ENCODE measurements around the gene ABCC10. TPM values are rescaled to one million over a fixed set of nuclear protein-coding genes. Genes with fewer than 3 reads are reported as not detected.
A peak's percentile ranks its signal among the peaks of the same experiment; 100 is the strongest.
"Not testable (repeated sequence)": the region's sequence is repeated elsewhere in the genome, so short reads cannot be mapped to it uniquely, and the experiment has no call there.

Gene ABCC10
- total RNA-seq, 1 donor from 2014 or later = 22.8 TPM

DNA sequence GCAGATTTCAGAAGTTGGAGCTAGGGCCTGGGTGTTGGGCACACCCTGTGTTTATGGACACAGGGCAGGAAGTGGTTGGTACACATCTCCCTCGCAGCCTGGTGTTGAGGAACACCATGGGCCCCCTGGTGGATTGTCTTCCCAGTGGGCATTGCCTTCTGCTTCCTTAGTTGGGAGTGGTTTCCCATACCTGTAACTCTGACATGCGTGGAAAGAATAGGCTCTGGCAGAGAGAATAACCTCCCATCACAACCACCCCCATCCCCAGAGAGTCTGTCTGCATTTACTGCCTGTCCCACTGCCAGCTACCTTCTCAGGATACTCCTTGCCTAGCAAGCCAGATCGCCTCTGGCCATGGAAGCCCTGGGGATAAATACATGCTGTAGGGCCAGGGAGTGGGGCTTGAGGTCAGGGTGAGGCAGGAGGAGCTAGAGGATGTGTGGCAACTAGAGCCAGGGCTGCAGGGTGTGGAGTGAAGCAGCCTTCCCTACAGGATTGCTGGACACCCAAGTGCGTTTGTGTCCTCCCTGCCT lies 68.1 kb downstream of the ABCC10 start:
- TF ChIP-seq POLR2A (IDR thresholded peaks at IDR 0.05) = no peak
- no peak for TF ChIP-seq POLR2AphosphoS5 (IDR thresholded peaks at IDR 0.05; ENCODE audit: insufficient read depth in 1 of 2, low read depth in 1 of 2)
- TF ChIP-seq, protein P1, sequence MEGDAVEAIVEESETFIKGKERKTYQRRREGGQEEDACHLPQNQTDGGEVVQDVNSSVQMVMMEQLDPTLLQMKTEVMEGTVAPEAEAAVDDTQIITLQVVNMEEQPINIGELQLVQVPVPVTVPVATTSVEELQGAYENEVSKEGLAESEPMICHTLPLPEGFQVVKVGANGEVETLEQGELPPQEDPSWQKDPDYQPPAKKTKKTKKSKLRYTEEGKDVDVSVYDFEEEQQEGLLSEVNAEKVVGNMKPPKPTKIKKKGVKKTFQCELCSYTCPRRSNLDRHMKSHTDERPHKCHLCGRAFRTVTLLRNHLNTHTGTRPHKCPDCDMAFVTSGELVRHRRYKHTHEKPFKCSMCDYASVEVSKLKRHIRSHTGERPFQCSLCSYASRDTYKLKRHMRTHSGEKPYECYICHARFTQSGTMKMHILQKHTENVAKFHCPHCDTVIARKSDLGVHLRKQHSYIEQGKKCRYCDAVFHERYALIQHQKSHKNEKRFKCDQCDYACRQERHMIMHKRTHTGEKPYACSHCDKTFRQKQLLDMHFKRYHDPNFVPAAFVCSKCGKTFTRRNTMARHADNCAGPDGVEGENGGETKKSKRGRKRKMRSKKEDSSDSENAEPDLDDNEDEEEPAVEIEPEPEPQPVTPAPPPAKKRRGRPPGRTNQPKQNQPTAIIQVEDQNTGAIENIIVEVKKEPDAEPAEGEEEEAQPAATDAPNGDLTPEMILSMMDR (IDR thresholded peaks at IDR 0.05) = peak in 1 of 3 experiments; percentile 12
- Histone ChIP-seq H3K9me3 (no peaks in the 10 kb centered on the region), H3K36me3 (peaks cover 0 to 26% of the 10 kb centered on the region in 2 donors), H3K27me3 (no peaks in the 10 kb centered on the region), H3K4me3 (no peak overlapping the region), H3K4me1 (peaks cover 52% of the 10 kb centered on the region), H3K27ac (peak overlapping the region; percentile 21)
- intact Hi-C loops (cut with DNase I) = no loop called here
- no peak for DNase-seq (ENCODE audit: extremely low spot score in 2 of 2)

DNA sequence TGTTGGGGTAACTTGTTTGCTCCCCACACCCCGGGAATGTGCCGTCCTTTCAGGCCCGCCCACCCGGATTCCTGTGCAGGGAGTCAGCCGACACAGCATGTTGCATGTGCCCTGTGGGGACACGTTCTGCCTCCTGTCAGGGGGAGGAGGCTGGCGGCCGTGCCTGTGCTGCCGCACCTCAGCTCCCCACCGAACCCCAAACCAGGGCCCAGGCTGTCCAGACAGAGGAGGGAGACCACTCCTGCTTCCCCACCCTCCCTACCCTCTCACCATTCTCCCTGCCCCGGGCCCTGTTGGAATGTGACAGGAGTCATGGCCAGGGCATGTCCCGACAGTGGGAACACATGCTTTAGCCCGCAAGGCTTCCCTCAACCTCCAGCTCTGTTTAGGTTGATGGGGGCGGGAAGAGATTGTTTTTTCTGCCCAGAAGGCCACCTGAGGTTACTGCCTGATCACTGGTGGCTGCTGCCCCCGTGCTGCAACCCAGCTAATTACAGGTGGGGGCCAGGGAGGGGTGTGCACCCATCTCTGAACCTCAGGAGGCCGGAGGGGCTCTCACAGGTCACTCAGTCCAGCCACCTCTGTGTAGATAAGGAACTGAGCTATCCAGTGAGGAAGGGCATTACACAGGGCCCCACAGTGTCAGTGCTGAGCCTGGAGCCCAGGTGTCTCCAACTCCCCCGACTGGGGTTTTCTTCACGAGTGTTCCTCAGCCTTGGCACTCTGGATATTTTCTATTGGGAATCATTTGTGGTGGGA lies 69.2 kb downstream of the ABCC10 start:
- intact Hi-C loops (cut with DNase I) = no loop called here
- no peaks in the 10 kb centered on the region for H3K27me3 ChIP-seq
- H3K4me1 ChIP-seq = peaks cover 49% of the 10 kb centered on the region
- no peak for DNase-seq (ENCODE audit: extremely low spot score in 2 of 2)
- TF ChIP-seq POLR2AphosphoS5 (IDR thresholded peaks at IDR 0.05; ENCODE audit: insufficient read depth in 1 of 2, low read depth in 1 of 2) (peak in 1 of 2 donors; percentile 16), POLR2A (IDR thresholded peaks at IDR 0.05) (no peak)
- TF ChIP-seq, protein P1 (IDR thresholded peaks at IDR 0.05) = peak in 1 of 3 experiments; percentile 36
- H3K9me3 ChIP-seq = no peaks in the 10 kb centered on the region
- H3K27ac ChIP-seq = peak overlapping the region; percentile 21
- H3K4me3 ChIP-seq = no peak overlapping the region
- peaks cover 0 to 26% of the 10 kb centered on the region in 2 donors for H3K36me3 ChIP-seq

DNA sequence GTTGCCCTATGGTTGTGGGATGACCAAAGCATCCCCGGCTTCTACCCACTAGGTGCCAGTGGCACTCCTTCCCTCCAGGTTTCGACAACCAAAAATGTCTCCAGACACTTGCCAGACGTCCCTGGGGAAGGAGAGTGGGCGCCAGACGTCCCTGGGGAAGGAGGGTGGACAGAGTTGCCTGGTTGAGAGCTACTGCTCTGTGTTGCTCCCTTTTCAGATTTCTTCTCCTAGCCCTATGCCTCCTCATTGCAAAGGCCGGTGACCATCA lies 69.7 kb downstream of the ABCC10 start:
- no peak for DNase-seq (ENCODE audit: extremely low spot score in 2 of 2)
- Histone ChIP-seq H3K4me1 (peaks cover 44% of the 10 kb centered on the region), H3K36me3 (peaks cover 0 to 29% of the 10 kb centered on the region in 2 donors), H3K27me3 (no peaks in the 10 kb centered on the region), H3K27ac (no peak overlapping the region), H3K9me3 (no peaks in the 10 kb centered on the region), H3K4me3 (no peak overlapping the region)
- TF ChIP-seq POLR2A (IDR thresholded peaks at IDR 0.05) = no peak
- TF ChIP-seq, protein P1 (IDR thresholded peaks at IDR 0.05) = no peak
- TF ChIP-seq POLR2AphosphoS5 (IDR thresholded peaks at IDR 0.05; ENCODE audit: insufficient read depth in 1 of 2, low read depth in 1 of 2) = no peak
- intact Hi-C loops (cut with DNase I) = no loop called here

DNA sequence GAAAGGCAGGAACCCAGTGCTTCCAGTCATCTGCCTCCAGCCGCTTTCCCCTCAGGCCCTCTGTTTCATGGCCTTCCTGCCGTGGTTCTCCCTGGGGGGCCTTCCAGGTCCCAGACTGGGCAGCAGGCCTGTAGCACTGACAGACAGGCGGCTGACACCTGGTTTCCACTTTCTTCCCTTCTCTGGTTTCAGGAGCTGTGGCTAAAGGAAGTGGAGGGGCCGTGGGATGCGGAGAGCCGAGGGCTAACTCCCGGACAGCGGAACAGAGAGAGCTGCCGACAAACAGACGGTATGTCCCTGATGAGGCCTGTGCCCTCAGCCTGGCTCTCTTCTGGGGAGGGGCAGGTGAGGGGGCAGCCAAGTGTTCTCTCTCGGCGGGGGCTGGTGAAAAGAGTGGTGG lies 70.3 kb downstream of the ABCC10 start:
- DNase-seq (ENCODE audit: extremely low spot score in 2 of 2) = no peak
- H3K27ac ChIP-seq = no peak overlapping the region
- no peak overlapping the region for H3K4me3 ChIP-seq
- peaks cover 0 to 36% of the 10 kb centered on the region in 2 donors for H3K36me3 ChIP-seq
- no peaks in the 10 kb centered on the region for H3K9me3 ChIP-seq
- H3K4me1 ChIP-seq = peaks cover 38% of the 10 kb centered on the region
- intact Hi-C loops (cut with DNase I) = no loop called here
- H3K27me3 ChIP-seq = no peaks in the 10 kb centered on the region
- TF ChIP-seq, protein P1 (IDR thresholded peaks at IDR 0.05) = no peak
- TF ChIP-seq POLR2AphosphoS5 (IDR thresholded peaks at IDR 0.05; ENCODE audit: insufficient read depth in 1 of 2, low read depth in 1 of 2) (no peak), POLR2A (IDR thresholded peaks at IDR 0.05) (no peak)

DNA sequence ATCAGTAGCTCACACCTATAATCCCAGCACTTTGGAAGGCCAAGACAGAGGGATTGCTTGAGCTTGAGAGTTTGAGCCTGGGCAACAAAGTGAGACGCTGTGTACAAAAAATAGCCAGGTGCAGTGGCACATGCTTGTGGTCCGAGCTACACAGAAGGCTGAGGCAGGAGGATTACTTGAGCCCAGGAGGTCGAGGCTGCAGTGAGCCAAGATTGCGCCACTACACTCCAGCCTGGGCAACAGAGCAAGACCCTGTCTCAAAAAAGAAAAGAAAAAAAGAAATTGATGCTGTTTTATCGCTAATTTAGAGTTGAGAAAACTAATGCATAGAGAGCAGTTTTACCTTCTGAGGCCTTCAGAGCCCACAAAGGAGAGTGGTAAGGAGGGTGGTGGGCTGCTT lies 71.0 kb downstream of the ABCC10 start:
- H3K27me3 ChIP-seq = not testable (repeated sequence)

More for the DNA sequence above, 71.0 kb downstream of the ABCC10 start:
- H3K27ac ChIP-seq; DNase-seq (ENCODE audit: extremely low spot score in 2 of 2); H3K4me3 ChIP-seq; intact Hi-C loops (cut with DNase I); H3K9me3 ChIP-seq: not testable (repeated sequence)
- peaks cover 0 to 42% of the 10 kb centered on the region in 2 donors for H3K36me3 ChIP-seq
- H3K4me1 ChIP-seq = peaks cover 36% of the 10 kb centered on the region
